Stimulated activated naive B cell treated with anti-CD40 and anti-IgM and Interleukin-4, amounts not matched to agents 10 μg/mL and 1 μg/mL and 100 μg/mL, for 72 hours (primary cell): ENCODE data around the gene OR2A14.
"Not testable (repeated sequence)": the region's sequence is repeated elsewhere in the genome, so short reads cannot be mapped to it uniquely, and the experiment has no call there.

Experiments used
- ATAC-seq, 2 donors: fragments of 150-1000 bp; cut with Tn5 transposase; replicated peaks; 2 replicates each; pipeline ENCODE4 v1.10.0; 2021; ENCODE audit warnings: moderate library complexity in 1 of 2
- DNase-seq: peaks from one replicate; pipeline ENCODE4 v3.0.0; 2021
- H3K27ac Mint-ChIP-seq: one replicate; pipeline ENCODE4 v1.8.0; 2022; ENCODE audit warnings: mild to moderate bottlenecking, mixed read lengths
- H3K27me3 Mint-ChIP-seq, 2 donors: one replicate each; pipeline ENCODE4 v1.8.0; 2022; ENCODE audit warnings: mixed read lengths in 2 of 2
- H3K36me3 Mint-ChIP-seq, 2 donors: one replicate each; pipeline ENCODE4 v1.8.0; 2022; ENCODE audit warnings: mixed read lengths in 2 of 2, mild to moderate bottlenecking in 1 of 2
- H3K4me1 Mint-ChIP-seq, 2 donors: one replicate each; pipeline ENCODE4 v1.8.0; 2022; ENCODE audit warnings: mixed read lengths in 2 of 2, mild to moderate bottlenecking in 1 of 2
- H3K4me3 Mint-ChIP-seq, 2 donors: one replicate each; pipeline ENCODE4 v1.8.0; 2022; ENCODE audit warnings: mild to moderate bottlenecking in 2 of 2, mixed read lengths in 2 of 2, moderate library complexity in 1 of 2
- H3K9me3 Mint-ChIP-seq, 2 donors: one replicate each; pipeline ENCODE4 v1.8.0; 2022; ENCODE audit warnings: mixed read lengths in 2 of 2, mild to moderate bottlenecking in 1 of 2

OR2A14 gene

DNA sequence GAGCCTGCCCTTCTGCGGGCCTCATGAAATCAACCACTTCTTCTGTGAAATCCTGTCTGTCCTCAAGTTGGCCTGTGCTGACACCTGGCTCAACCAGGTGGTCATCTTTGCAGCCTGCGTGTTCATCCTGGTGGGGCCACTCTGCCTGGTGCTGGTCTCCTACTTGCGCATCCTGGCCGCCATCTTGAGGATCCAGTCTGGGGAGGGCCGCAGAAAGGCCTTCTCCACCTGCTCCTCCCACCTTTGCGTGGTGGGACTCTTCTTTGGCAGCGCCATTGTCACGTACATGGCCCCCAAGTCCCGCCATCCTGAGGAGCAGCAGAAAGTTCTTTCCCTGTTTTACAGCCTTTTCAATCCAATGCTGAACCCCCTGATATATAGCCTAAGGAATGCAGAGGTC lies 6.6 kb downstream of the OR2A14 start:
- not testable (repeated sequence) for H3K4me3 Mint-ChIP-seq, H3K4me1 Mint-ChIP-seq, H3K36me3 Mint-ChIP-seq, H3K27ac Mint-ChIP-seq, DNase-seq, ATAC-seq, H3K9me3 Mint-ChIP-seq
- H3K27me3 Mint-ChIP-seq: peaks cover 12 to 16% of the 10 kb centered on the region in 2 donors

GRCh38 chr7:144130730-144131129 lies 7.8 kb downstream of the OR2A14 start:
- Mint-ChIP-seq H3K27ac (no peak overlapping the region), H3K4me3 (no peak overlapping the region), H3K27me3 (peaks cover 12 to 16% of the 10 kb centered on the region in 2 donors), H3K9me3 (no peaks in the 10 kb centered on the region), H3K4me1 (peaks cover 0 to 2% of the 10 kb centered on the region in 2 donors), H3K36me3 (no peaks in the 10 kb centered on the region)
- no peak for ATAC-seq
- DNase-seq: no peak

DNA sequence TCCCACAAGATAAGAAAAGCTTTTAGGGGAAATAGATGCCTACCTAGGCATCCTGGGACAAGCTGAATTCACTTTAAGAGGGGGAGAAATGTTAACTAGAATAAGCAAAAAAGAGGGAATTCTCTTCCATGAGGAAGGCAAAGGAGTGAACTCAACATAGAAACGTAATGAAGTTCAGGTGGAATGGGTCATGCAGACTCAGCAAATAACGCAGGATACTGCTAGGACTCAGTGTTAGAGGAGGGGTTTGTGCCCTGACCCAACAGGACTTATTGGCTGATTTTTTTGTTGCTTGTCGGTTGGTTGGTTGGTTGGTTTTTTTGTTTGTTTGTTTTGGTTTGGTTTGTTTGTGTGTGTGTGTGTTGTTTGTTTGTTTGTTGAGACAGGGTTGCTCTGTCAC lies 9.3 kb downstream of the OR2A14 start:
- Mint-ChIP-seq H3K9me3 (no peaks in the 10 kb centered on the region), H3K36me3 (no peaks in the 10 kb centered on the region), H3K27me3 (peaks cover 12 to 16% of the 10 kb centered on the region in 2 donors), H3K4me1 (peaks cover 0 to 2% of the 10 kb centered on the region in 2 donors), H3K4me3 (no peak overlapping the region), H3K27ac (no peak overlapping the region)
- ATAC-seq (no peak), DNase-seq (no peak)

- no peak overlapping the region for H3K27ac Mint-ChIP-seq
- H3K4me3 Mint-ChIP-seq: no peak overlapping the region
- no peaks in the 10 kb centered on the region for H3K36me3 Mint-ChIP-seq
- H3K4me1 Mint-ChIP-seq: no peaks in the 10 kb centered on the region
- DNase-seq (no peak), ATAC-seq (no peak)
- peaks cover 12 to 16% of the 10 kb centered on the region in 2 donors for H3K27me3 Mint-ChIP-seq
- no peaks in the 10 kb centered on the region for H3K9me3 Mint-ChIP-seq
These were observed 10.3 kb downstream of the OR2A14 start for GRCh38 chr7:144133307-144133706.

GRCh38 chr7:144134116-144134515 lies 11.1 kb downstream of the OR2A14 start:
- H3K36me3 Mint-ChIP-seq: no peaks in the 10 kb centered on the region
- ATAC-seq (no peak), DNase-seq (no peak)
- H3K4me3 Mint-ChIP-seq: no peak overlapping the region
- no peaks in the 10 kb centered on the region for H3K4me1 Mint-ChIP-seq
- H3K9me3 Mint-ChIP-seq: no peaks in the 10 kb centered on the region
- no peak overlapping the region for H3K27ac Mint-ChIP-seq
- peaks cover 10 to 15% of the 10 kb centered on the region in 2 donors for H3K27me3 Mint-ChIP-seq

DNA sequence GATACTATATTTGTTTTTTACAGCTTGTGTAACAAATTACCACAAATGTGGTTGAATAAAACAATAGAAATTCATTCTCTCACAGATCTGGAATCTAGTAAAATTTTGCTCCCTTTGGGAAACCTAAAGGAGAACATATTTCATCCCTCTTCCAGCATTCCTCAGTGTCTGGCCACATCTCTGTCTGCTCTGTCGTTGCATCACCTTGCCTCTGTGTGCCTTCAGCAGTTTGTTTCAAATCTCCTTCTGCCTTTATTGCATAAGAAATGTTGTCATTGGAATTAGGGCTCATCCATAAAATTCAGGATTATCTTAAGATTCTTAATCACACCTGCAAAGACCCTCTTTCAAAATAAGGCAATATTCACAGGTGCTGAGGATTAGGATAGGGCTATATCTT lies 14.5 kb downstream of the OR2A14 start:
- peaks cover 0 to 2% of the 10 kb centered on the region in 2 donors for H3K9me3 Mint-ChIP-seq
- DNase-seq (no peak), ATAC-seq (no peak)
- H3K27me3 Mint-ChIP-seq: peaks cover 8 to 9% of the 10 kb centered on the region in 2 donors
- H3K4me1 Mint-ChIP-seq: no peaks in the 10 kb centered on the region
- H3K27ac Mint-ChIP-seq: no peak overlapping the region
- no peaks in the 10 kb centered on the region for H3K36me3 Mint-ChIP-seq
- no peak overlapping the region for H3K4me3 Mint-ChIP-seq

DNA sequence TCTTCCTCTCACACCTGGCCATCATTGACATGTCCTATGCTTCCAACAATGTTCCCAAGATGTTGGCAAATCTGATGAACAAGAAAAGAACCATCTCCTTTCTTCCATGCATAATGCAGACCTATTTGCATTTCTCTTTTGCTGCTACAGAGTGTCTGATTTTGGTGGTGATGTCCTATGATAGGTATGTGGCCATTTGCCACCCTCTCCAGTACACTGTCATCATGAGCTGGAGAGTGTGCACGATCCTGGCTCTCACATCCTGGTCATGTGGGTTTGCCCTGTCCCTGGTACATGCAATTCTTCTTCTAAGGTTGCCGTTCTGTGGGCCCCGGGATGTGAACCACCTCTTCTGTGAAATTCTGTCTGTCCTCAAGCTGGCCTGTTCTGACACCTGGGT lies 19.2 kb downstream of the OR2A14 start:
- DNase-seq: no peak
- H3K27ac Mint-ChIP-seq: no peak overlapping the region
- H3K36me3 Mint-ChIP-seq: no peaks in the 10 kb centered on the region
- peaks cover 6 to 7% of the 10 kb centered on the region in 2 donors for H3K9me3 Mint-ChIP-seq
- no peak overlapping the region for H3K4me3 Mint-ChIP-seq
- H3K4me1 Mint-ChIP-seq: no peaks in the 10 kb centered on the region
- H3K27me3 Mint-ChIP-seq: peaks cover 8 to 19% of the 10 kb centered on the region in 2 donors
- ATAC-seq: no peak

GRCh38 chr7:144144426-144144825 lies 21.4 kb downstream of the OR2A14 start:
- DNase-seq: no peak
- Mint-ChIP-seq H3K36me3 (peaks cover 2 to 6% of the 10 kb centered on the region in 2 donors), H3K4me1 (no peaks in the 10 kb centered on the region), H3K4me3 (no peak overlapping the region), H3K27me3 (peaks cover 8 to 19% of the 10 kb centered on the region in 2 donors), H3K27ac (no peak overlapping the region), H3K9me3 (peaks cover 21 to 22% of the 10 kb centered on the region in 2 donors)
- no peak for ATAC-seq

GRCh38 chr7:144148224-144148827 lies 25.4 kb downstream of the OR2A14 start:
- ATAC-seq (no peak), DNase-seq (no peak)
- Mint-ChIP-seq H3K36me3 (peaks cover 6 to 10% of the 10 kb centered on the region in 2 donors), H3K4me3 (no peak overlapping the region), H3K27ac (no peak overlapping the region), H3K9me3 (peaks cover 31 to 32% of the 10 kb centered on the region in 2 donors), H3K27me3 (peaks cover 13 to 14% of the 10 kb centered on the region in 2 donors), H3K4me1 (no peaks in the 10 kb centered on the region)

GRCh38 chr7:144158861-144159260 lies 35.9 kb downstream of the OR2A14 start:
- no peak overlapping the region for H3K27ac Mint-ChIP-seq
- H3K27me3 Mint-ChIP-seq: peaks cover 17 to 36% of the 10 kb centered on the region in 2 donors
- no peaks in the 10 kb centered on the region for H3K4me1 Mint-ChIP-seq
- H3K4me3 Mint-ChIP-seq: no peak overlapping the region
- DNase-seq (no peak), ATAC-seq (no peak)
- H3K9me3 Mint-ChIP-seq: peaks cover 0 to 1% of the 10 kb centered on the region in 2 donors
- H3K36me3 Mint-ChIP-seq: no peaks in the 10 kb centered on the region

DNA sequence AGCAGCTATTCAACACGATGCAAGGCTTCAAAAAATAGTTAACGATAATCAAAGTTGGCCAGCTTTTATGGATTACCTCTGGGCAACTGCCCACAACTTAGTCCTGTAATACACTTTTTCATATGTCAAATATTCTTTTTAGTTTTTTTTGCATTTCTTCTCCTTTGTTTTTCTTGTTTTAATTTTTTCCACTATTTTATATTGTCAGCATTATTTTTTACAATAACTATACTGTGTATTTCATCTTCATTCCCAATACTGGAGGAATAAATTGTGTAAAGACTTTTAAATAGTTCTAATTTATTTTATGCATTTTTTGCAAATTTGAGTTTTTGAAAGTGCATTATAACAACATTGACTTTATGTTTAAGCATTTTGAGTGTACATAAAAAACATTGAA lies 41.8 kb downstream of the OR2A14 start:
- Mint-ChIP-seq H3K27ac (no peak overlapping the region), H3K27me3 (peaks cover 14 to 23% of the 10 kb centered on the region in 2 donors), H3K9me3 (peaks cover 1 to 3% of the 10 kb centered on the region in 2 donors), H3K4me3 (no peak overlapping the region), H3K4me1 (no peaks in the 10 kb centered on the region), H3K36me3 (peaks cover 0 to 3% of the 10 kb centered on the region in 2 donors)
- no peak for ATAC-seq
- no peak for DNase-seq

DNA sequence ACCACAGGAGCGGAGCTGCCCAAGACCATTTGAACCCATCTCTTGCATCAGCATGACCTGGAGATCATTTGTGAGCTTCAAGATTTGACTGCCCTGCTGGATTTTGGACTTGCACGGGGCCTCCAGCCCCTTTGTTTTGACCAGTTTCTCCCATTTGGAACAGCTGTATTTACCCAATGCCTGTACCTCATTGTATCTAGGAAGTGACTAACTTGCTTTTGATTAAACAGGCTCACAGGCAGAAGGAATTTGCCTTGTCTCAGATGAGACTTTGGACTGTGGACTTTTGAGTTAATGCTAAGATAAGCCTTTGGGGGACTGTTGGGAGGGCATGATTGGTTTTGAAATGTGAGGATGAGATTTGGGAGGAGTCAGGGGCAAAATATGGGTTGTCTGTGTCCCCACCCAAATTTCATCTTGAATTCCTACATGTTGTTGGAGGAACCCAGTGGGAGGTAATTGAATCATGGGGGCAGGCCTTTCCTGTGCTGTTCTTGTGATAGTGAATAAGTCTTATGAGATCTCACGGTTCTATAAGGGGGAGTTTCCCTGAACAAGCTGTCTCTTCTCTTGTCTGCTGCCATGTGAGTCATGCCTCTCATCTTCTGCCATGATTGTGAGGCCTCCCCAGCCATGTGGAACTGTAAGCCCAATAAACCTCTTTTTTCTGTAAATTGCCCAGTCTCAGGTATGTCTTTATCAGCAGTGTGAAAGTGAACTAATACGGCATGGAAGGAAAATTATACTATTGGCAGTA lies 48.8 kb downstream of the OR2A14 start:
- Mint-ChIP-seq H3K36me3 (peaks cover 3 to 18% of the 10 kb centered on the region in 2 donors), H3K9me3 (peaks cover 9 to 20% of the 10 kb centered on the region in 2 donors), H3K27me3 (peaks cover 20 to 31% of the 10 kb centered on the region in 2 donors)
- DNase-seq, H3K4me3 Mint-ChIP-seq, ATAC-seq, H3K4me1 Mint-ChIP-seq, H3K27ac Mint-ChIP-seq: not testable (repeated sequence)

DNA sequence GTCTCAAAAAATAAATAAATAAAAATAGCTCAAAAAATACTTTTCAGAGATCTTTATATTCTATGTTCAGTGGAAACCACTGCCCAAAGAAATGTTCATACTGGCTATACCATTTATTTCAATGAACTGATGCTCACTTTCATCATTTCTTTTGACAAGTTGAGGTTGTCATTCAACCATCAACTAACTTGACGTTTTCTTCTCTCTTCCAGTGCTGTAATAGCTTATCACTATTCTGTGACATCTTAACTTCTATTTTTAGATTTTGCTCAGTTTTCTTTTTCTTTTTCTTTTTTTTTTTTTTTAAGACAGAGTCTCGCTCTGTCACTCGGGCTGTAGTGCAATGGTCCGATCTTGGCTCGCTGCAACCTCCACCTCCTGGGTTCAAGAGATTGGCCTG lies 51.6 kb downstream of the OR2A14 start:
- Mint-ChIP-seq H3K27me3 (peaks cover 20 to 33% of the 10 kb centered on the region in 2 donors), H3K36me3 (peaks cover 3 to 17% of the 10 kb centered on the region in 2 donors), H3K4me3 (no peak overlapping the region), H3K4me1 (no peaks in the 10 kb centered on the region), H3K27ac (no peak overlapping the region), H3K9me3 (peaks cover 9 to 19% of the 10 kb centered on the region in 2 donors)
- DNase-seq (no peak), ATAC-seq (no peak)

DNA sequence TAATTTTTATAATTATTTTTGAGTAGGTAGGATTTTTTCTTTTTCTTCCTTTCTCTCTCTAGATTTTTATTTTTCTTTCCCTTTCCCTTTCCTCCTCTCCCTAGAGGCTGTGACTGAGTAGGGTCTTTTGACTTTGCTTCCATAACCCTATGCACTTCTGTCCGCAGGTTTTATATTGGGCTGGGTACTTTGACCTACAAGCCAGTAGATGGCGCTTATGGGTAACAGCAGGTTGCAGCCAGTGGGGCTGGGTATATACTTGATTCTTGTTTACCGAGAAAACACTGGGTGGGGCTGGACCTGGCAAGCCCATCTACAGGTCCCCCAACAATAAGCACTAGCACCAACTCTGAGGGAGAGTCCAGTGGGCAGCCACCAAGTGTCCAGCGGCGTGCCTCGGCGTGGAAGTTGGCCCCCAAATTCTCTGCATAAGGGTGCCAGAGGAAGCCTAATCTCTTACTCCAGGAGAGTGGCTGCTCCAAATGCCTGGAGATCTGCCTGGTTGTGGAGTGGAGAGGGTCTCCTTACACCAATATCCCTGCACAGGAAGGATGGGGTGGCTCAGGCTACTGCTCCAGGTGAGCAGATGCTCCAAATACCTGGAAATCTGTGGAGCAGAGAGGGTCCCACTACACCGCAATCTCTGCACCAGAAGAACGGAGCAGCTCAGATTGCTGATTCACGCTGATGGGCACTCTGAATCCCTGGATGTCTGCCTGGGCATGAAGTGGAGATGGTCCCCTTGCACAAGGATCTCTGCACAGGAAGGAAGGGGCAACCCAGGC lies 55.6 kb downstream of the OR2A14 start:
- not testable (repeated sequence) for H3K9me3 Mint-ChIP-seq

More for the DNA sequence above, 55.6 kb downstream of the OR2A14 start:
- ATAC-seq: peak; percentile 96 to 100
- not testable (repeated sequence) for H3K4me1 Mint-ChIP-seq, H3K36me3 Mint-ChIP-seq, H3K4me3 Mint-ChIP-seq, H3K27ac Mint-ChIP-seq
- peak; percentile 17 for DNase-seq
- H3K27me3 Mint-ChIP-seq: peaks cover 8 to 17% of the 10 kb centered on the region in 2 donors
